NT2/D1 (cell line): ENCODE results near the gene TMEM200B.

ENCODE experiments used
- SUZ12 ChIP-seq: IDR thresholded peaks from 2 replicates; pipeline ENCODE4 v1.6.1; 2011; ENCODE audit not compliant: insufficient read length, insufficient read depth; ENCODE audit errors: extremely low read depth
- YY1 ChIP-seq: IDR thresholded peaks from 2 replicates; pipeline ENCODE4 v1.6.1; 2011; ENCODE audit not compliant: insufficient read length, insufficient read depth
- ZNF274 ChIP-seq: IDR thresholded peaks from 2 replicates; pipeline ENCODE4 v1.6.1; 2011; ENCODE audit warnings: mild to moderate bottlenecking, low read depth, low read length

GRCh38 chr1:29114654-29115053 lies 9.0 kb downstream of the TMEM200B start:
- no peak for TF ChIP-seq ZNF274
- no peak for TF ChIP-seq YY1
- no peak for TF ChIP-seq SUZ12
